Measurements from ENCODE around the gene IL4I1. TPM values are rescaled to one million over a fixed set of nuclear protein-coding genes. Genes with fewer than 3 reads are reported as not detected.

IL4I1 gene
- total RNA-seq, 1 donor from 2014 or later = not detected

- ATAC-seq (no peak), DNase-seq (no peak)
- intact Hi-C loops (cut with micrococcal nuclease) = no loop called here
These were observed 38.4 kb downstream of the IL4I1 start for GRCh38 chr19:49858088-49858985.

GRCh38 chr19:49857838-49858087 is 38.9 kb downstream of the IL4I1 start:
- DNase-seq (no peak), ATAC-seq (no peak)
- intact Hi-C loops (cut with micrococcal nuclease) = no loop called here

- intact Hi-C loops (cut with micrococcal nuclease) = no loop called here
- ATAC-seq (no peak), DNase-seq (no peak)
These were observed 39.4 kb downstream of the IL4I1 start for GRCh38 chr19:49857061-49857837.

GRCh38 chr19:49856574-49857021 is 40.1 kb downstream of the IL4I1 start:
- DNase-seq = no peak
- no peak for ATAC-seq
- intact Hi-C loops (cut with micrococcal nuclease) = no loop called here

- DNase-seq = no peak
- intact Hi-C loops (cut with micrococcal nuclease) = no loop called here
These were observed 40.8 kb downstream of the IL4I1 start for GRCh38 chr19:49855676-49856573.

GRCh38 chr19:49855277-49855675 is 41.4 kb downstream of the IL4I1 start:
- DNase-seq (no peak), ATAC-seq (no peak)
- intact Hi-C loops (cut with micrococcal nuclease) = no loop called here

More at GRCh38 chr19:49855676-49856573, 40.8 kb downstream of the IL4I1 start:
- ATAC-seq = no peak

GRCh38 chr19:49854378-49855263 is 42.1 kb downstream of the IL4I1 start:
- DNase-seq (no peak), ATAC-seq (no peak)
- intact Hi-C loops (cut with micrococcal nuclease) = no loop called here

- ATAC-seq (no peak), DNase-seq (no peak)
- intact Hi-C loops (cut with micrococcal nuclease) = no loop called here
These were observed 42.8 kb downstream of the IL4I1 start for GRCh38 chr19:49853852-49854377.

- intact Hi-C loops (cut with micrococcal nuclease) = no loop called here
- ATAC-seq = no peak
- DNase-seq = no peak
These were observed 44.0 kb downstream of the IL4I1 start for GRCh38 chr19:49852631-49853126.

- intact Hi-C loops (cut with micrococcal nuclease) = no loop called here
These were observed 45.0 kb downstream of the IL4I1 start for GRCh38 chr19:49851456-49852259.

GRCh38 chr19:49850487-49851342 is 46.0 kb downstream of the IL4I1 start, which contains the start of gene PTOV1:
Gene PTOV1, plus strand, starts transcription at chr19:49851159.
- ATAC-seq (peak; percentile 94), DNase-seq (peak; percentile 96)
- intact Hi-C loops (cut with micrococcal nuclease) = no loop called here

More at GRCh38 chr19:49851456-49852259, 45.0 kb downstream of the IL4I1 start:
- ATAC-seq (no peak), DNase-seq (peak; percentile 63)

GRCh38 chr19:49850221-49850486 is 46.5 kb downstream of the IL4I1 start:
- DNase-seq = no peak

GRCh38 chr19:49849433-49850220 is 47.1 kb downstream of the IL4I1 start:
- intact Hi-C loops (cut with micrococcal nuclease) = no loop called here
- no peak for ATAC-seq

More at GRCh38 chr19:49850221-49850486, 46.5 kb downstream of the IL4I1 start:
- ATAC-seq = peak; percentile 1
- intact Hi-C loops (cut with micrococcal nuclease) = no loop called here

GRCh38 chr19:49848938-49849337 is 47.7 kb downstream of the IL4I1 start:
- ATAC-seq (no peak), DNase-seq (no peak)
- intact Hi-C loops (cut with micrococcal nuclease) = no loop called here

More at GRCh38 chr19:49849433-49850220, 47.1 kb downstream of the IL4I1 start:
- no peak for DNase-seq
